ENCODE results near the gene TRIM65. TPM values are rescaled to one million over a fixed set of nuclear protein-coding genes. Genes with fewer than 3 reads are reported as not detected.
"Not testable (repeated sequence)": the region's sequence is repeated elsewhere in the genome, so short reads cannot be mapped to it uniquely, and the experiment has no call there.

The TRIM65 gene
- polyA plus RNA-seq, 4 donors: 11.5 to 14.7 (median 12.8) TPM

DNA sequence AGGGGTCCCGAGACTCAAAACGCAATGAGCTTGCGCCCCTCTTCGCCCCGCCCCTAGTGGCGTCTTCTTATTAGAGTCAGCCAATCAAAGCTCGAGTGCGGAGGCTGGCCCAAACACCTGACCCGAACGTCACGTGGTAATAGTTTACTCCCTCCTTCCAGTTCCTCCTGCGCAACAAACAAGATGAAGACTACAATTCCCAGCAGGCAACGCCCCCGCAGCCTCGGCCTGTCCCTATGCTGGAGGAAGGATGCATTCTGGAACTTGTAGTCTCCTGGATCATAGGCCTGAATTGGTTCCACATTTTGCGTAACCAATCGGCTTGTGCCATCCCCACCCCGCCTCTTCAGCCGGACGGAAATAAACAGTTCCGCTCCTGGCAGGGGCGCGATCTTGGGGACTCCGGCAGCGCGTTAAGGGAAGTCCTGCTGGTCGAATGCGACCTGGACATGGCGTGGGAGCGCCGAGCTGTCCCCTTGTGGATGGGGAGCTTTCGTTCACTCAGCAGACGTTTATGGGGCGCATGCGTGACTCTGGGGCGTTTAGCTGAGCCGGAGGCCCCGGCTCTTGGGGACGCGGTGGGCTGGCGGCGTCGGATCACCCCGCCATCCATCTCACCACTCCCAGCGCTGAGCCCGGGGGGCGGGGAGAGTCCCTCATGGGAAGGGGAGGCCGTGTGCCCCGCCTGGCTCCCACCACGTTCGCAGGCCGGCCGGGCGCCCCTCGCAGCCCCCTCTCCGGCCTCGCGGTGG, 41.3 kb downstream of the TRIM65 start, which contains the start of gene WBP2:
Gene WBP2 (minus strand): TSS at position 26 of the 752 bp plus-strand sequence. CDS start 38 bp downstream, outside the sequence.
- DNase-seq (ENCODE audit: low read depth in 4 of 4, low spot score in 3 of 4): peak; percentile 98 to 100 (median 98)

DNA sequence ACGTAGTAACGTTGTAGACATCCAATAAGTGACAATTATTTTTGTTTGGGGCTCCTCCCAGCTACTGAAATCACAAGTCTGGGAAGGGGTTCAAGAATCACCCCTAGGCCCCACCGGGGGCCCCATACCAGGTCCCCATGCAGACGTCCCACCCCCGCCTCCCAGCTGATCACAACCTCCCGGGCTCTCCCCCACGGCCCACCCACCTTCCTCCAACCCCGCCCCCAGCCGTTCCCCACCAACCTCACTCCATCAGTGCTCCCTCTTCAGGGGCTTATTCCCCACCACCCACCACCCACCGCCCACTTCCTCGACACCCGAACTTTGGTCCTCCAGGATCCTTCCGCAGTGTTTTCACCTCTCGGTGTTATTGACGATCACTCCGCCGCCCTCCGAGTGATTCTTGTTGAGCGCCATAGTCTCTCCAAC, 41.9 kb downstream of the TRIM65 start:
- no peak for DNase-seq (ENCODE audit: low read depth in 4 of 4, low spot score in 3 of 4)

DNA sequence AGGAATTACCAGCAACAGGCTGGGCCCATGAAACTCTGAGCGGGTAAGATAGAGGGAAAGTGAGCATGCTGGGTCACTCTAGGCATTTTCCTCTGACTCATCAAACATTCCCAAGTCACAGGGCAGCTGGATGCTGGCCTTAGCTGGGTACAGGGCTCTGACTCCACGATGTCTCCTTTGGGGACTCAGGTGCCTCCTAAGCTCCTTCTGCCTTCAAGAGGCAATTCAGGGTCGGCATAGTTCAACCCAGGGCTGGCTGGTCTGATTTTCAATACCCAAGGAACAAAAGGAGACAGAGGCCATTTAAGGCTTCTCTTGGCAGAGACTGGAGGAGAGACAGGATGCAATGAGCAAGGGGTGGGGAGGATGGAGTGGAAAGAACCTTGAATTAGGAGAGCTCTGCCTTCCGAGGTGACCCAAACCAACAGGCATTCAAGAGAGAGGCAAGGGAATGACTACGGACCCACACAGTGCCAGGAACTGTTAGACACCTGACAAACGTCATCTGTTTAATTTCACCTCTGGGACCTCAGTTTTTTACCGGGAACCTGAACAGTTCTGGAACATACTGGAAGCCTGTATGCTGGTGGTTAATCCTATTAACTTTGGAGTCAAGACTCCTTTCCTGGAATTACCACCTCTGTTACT, 42.5 kb downstream of the TRIM65 start:
- no peak for DNase-seq (ENCODE audit: low read depth in 4 of 4, low spot score in 3 of 4)

DNA sequence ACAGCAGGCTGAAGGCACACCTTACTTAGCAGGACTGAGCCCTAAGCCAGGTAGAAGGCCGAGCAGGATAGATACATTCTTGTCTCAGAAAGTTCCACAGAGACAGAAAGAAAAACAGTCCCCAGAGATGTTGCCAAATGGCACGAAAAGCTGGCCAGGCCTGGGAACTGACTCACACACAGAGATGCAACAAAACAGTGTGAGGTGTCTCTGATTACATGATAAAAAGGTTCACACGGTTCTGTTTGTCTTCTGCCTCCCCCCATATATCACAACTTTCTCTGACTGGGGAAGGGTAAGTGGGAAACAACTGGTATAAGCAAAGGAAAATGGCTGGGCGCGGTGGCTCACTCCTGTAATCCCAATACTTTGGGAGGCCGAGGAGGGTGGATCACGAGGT, 43.3 kb downstream of the TRIM65 start:
- DNase-seq (ENCODE audit: low read depth in 4 of 4, low spot score in 3 of 4): no peak

DNA sequence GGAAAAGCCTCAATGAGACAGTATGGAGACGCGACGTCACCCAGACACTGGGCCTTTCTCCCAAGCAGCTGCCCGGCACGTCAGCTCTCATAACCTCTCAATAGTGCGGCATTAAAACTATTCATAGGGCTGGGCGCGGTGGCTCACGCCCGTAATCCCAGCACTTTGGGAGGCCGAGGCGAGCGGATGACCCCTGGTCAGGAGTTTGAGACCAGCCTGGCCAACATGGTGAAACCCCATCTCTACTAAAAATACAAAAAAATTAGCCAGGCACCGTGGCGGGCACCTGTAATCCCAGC, 45.1 kb downstream of the TRIM65 start:
- not testable (repeated sequence) for DNase-seq (ENCODE audit: low read depth in 4 of 4, low spot score in 3 of 4)

DNA sequence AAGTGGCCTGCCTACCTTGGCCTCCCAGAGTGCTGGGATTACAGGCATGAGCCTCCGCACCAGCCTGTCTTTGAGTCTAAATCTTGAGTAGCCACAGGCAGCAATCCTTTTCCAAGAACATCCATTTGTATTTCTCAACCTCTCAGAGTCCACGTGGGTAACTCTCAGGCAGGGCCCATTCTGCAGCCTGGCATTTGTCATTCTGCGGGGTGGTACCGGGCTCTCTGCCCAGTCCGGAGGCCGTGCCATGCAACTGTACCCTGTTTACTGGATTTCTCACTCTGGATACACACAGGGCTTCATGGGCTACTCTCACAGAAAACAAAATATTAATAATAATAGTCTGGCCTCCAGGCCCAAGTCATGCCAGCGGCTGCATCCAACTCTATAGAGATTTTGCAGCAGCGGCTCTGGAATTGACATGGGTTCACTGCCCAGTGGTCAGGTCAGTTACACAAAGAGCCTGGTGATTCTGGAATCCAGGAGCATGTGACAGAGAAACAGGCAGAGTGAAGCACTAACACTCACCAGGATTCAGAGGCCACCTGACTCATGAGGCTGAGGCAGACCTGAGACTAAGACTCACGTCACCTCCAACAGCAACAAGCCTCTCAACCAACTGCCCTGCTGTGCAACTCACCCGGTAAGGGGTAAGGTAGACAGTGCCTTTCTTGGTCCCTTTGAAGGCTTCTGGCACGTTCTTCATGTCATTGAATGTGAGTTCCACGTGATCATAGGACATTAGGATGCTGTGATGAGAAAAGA, 45.6 kb downstream of the TRIM65 start:
- DNase-seq (ENCODE audit: low read depth in 4 of 4, low spot score in 3 of 4): no peak

DNA sequence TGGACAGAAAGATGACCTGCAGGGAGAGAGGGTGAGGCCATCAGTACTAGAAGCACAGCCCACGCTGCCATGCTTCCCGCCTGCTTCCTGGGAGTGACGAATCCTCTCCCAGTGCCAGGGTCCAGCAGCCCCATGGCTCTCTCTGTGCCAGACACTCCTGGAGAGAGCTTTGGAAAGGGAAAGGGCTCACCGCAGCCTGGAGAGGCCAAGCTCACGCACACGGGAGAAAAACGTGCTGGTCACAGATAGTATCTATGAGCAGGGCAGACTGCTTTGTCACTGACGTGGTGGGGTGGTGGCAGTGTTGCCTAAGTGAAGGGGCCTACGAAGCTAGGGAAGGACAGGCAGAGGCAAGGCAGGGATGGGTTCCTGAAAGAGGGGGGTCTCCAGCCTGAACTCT, 47.0 kb downstream of the TRIM65 start:
- no peak for DNase-seq (ENCODE audit: low read depth in 4 of 4, low spot score in 3 of 4)

DNA sequence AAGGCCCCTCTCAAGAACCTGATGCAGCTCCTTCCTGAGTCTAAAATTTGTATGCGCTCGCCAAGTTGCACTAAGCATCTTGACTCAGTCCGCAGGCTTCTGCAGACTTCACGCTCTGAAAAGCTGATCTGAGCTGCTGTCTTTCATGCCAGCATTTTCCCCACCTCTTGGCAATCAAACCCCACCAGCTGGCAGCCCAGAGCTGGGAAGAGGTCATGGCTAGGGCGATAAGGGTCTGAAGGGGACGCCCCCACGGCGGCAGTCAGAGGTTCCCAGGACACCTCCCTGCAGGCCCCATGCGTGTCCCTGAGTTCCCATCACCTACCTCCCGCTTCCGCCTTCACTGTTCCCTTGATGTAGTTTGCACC, 47.5 kb downstream of the TRIM65 start:
- no peak for DNase-seq (ENCODE audit: low read depth in 4 of 4, low spot score in 3 of 4)

DNA sequence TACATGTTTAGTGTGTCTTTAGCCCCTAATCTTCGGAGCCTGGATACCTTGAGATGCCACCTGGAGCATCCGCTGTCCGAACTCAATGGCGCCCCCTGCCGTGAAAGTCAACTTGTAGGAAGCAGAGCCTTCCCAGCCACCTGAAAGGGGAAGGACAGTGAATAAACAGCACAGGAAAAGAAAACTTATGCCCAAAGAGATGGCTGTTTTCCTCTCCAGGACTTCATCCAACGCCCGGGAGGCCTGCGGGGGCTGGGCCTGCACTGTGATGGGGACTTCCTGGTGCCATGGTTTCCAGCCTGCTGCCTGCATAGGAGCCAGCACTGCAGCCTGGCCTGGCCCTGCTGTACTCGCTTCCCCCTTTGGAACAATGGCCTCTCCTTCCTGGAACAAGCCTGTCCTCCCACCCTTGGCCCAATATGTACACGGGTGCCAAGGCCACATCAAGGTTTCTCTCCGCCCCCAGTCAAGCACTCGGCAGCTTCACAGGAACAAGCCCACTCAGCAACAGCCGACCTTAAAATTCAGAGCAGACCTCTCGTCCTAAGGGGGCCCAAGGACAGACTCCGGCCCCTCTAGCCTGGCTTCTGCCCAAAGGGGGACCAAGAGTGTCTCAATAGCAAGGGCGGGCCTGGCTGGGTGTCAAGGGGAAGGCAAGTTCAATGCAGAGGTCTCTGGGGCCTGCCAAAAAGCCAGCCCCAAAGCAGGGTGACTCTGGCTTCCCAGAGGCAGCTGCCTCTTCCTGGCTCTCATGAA, 48.0 kb downstream of the TRIM65 start:
- no peak for DNase-seq (ENCODE audit: low read depth in 4 of 4, low spot score in 3 of 4)

DNA sequence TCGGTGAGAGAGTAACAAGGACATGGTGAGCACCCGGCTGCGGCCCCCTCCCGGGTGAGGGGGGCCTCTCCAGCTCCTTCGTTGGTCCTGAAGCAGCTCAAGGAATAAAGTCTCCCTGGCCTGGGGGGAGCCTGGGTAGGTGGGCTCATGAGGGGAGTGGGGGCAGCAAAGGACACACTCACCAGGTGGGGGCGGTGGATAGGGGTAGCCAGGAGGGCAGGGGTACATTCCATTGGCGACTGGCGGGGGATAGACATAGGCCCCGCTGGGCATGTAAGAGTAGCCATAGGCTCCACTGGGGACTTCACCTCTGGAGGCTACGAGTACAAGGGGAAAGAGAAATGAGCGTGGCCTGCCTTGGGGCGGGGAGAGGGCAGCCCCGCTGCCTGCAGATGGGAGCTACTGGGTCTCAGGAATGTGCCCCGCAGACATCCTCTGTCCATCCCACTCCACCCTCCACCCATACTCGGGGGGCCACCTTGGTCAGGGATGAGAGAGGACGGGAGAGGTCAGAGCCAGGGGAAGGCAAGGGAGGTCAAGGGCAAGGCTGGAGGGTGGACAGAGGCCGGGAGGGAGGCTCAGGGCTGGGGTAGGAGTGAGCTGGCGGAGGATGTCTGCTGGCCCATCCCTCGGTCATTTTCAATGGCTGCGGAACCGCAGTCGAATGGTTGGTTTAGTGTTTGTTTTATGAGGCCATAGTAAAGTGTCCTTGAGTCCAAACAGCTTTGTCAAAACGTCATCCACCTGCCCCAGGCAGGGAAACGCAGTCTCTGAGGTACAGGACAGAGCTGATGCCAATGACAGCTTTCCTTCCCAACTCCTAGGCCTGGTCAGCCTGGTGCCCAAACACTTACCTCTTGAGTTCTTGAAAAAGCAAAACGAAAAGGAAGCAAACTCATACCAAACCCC, 48.9 kb downstream of the TRIM65 start:
- DNase-seq (ENCODE audit: low read depth in 4 of 4, low spot score in 3 of 4): no peak

DNA sequence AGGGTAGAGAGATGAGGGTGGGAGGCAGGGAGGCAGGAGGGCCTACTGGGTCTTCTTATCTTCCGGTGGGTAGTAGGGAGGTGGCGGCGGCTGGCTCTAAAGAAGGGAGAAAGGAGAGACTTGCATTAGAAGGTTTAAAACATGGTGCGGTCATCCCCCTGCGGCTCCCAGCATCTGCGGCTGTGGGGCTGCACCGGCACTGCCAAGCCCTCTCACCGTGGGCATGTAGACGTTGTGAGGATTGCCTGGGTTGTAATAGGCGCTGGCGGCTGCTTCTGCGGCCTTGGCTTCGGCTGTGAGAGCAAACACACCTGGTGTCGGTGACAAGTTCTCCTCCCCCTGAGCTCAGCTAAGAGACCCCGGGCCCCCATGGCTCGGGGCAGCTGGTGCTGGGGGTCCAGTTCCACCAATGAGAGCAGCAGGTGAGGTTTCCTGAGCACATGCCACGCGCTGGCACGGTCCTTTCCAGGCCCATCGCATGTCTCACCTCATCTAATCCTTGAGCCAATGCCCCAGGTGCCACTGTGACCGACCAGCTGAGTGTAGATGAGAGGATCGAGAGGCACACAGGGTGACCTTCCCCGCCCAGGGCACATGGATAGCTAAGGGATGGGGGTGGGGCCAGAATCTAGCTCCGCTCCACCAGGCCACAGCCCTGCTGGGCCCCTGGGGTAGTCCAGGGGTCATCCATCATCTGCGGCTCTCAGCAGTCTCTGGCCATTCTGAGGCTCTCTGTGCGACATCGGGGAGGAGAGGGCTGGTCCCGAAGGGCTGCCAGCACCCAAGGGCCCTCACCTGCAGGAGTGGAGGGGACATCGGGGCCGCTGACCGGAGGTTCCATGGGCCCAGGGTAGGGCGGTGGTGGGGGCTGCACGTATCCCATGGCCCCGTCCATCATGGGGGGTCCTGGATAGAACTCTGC, 49.8 kb downstream of the TRIM65 start:
- no peak for DNase-seq (ENCODE audit: low read depth in 4 of 4, low spot score in 3 of 4)

DNA sequence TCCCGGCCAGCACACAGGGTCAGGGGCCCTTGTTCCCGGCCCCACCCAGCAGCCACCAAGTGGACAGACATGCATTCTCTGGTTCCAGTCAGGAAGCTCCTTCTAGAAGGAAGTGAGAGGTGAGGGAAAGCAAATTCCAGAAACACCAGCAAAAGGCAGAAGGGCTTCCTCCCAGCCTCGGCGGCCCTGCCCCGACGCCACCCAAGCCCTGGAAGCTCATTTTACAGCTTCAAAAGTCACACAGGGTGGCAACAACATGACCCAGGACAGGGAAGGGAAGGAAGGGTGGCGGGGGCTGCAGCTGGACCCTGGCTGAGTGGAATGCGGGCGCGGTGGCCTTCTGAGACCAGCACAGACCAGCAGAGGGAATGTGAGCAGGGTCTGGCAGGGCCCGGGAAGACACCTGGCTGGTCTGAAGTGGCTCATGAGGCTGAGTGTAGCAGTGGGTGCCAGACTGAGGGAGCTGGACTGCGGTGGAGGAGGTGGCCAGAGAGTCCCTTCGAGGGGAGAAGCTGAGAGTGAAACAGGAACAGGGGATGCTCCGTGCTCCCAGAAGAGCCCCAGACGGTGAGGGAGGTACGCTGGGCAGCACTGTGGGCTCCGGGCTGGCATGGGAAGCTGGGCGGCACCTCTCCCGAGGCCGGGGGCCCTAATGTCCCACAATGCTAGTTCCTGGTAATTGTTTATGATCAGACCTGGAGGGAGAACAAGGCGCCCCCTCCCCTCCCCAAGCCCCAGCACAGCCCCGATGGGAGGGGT, 50.6 kb downstream of the TRIM65 start:
- DNase-seq (ENCODE audit: low read depth in 4 of 4, low spot score in 3 of 4): no peak

DNA sequence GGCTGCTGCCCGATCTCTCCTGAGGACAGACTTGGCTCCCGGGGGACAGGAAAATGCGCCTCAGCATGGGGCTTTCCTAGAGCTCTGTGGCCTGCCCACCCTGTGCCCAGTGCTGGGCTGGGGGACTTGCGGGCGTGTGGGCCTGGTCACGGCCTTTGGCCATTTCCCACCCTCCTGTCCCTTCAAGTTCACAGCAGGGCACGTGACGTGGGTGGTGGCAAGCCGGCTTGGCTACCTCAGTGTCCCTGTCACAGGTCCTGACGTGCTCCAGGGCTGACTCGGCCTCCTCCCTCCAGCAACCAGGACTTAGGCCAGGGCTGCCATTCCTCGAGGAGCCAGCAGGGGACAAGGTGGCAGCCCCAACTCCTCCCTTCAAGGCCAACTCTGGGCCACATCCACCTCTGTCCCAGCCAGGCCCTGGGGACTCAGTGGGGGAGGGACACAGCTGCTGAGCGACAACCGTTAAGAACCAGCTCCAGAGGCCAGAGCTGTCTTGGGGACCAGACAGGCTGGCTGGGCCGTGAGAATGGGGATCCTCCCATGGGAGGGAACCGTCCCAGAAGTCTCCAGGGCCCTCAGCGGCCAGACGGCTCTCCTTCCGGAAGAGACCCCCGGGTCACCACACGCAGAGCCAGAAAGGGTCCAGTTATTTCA, 51.6 kb downstream of the TRIM65 start:
- no peak for DNase-seq (ENCODE audit: low read depth in 4 of 4, low spot score in 3 of 4)

DNA sequence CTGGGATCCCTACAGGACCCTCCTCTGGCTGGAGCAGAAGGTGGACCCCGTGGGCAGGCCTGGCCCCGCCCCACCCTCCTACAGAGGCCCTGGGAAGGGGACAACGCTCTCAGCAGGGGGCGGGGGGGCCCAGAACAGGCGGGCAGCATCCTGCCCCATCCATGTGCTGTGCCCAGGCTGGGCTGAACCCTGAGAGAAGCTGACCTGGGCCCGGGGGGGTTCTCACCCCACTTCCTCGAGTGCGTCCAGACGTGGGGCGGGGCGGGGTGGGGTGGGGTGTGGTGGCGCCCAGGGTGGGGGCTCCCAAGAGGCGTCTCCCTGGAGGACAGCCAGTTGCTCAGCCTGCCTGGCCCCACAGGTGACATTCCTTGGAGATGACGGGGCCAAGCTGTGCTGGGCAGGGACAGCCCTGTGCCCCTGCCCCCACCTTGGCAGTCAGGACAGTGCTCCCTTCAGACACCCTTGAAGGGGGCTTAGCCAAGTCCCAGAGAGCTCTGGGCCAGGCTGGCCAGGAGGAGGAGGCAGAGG, 52.2 kb downstream of the TRIM65 start:
- DNase-seq (ENCODE audit: low read depth in 4 of 4, low spot score in 3 of 4): no peak

DNA sequence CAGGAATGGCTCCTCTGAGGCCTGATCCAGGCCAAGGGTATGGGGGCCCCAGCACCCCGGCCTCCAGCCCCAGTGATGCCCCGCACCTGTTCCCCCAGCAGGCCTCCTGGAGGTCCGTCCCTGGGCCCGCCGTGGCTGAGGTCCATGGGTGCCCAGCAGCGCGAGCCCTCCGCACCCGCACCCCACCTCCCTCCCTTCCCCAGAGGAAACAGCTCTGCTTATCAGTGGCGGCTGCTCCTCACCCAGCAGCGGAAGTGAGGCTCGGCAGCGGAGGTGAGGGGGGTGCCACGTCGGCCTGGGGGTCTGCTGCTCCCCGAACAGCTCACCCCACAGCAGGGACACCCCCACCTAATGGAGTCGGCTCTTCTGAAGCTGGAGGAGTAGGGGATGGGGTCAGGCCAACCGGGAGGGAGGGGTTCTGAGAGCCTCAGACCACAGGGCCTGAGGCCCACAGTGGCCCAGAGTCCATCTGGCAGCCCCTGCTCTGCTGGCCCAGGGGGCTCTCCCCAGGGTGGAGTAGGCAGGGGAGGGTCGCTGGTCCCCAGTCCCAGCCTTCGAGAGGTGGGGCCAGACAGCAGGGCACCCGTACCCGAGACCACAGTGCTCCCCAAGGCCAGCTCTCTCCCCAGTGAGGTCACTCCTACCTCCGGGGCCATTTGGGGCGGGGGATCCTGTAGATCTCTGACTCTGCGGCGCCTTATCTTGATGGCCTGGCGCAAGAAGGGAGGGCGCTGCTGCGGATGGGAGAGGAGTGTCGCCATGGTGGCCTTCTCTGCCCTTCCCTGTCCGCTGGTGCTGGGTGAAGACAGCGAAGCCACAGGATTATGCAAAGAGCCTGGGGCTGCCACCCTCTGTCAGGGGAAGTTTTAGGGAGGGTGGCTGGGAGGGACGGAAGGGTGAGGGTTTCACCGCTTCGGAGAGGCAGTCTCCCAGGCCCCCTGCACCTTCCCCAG, 52.9 kb downstream of the TRIM65 start, which contains the start of gene UNC13D:
Gene UNC13D (minus strand): TSS at position 828 of the 953 bp plus-strand sequence. CDS start 67 bp downstream, at position 761.
- DNase-seq (ENCODE audit: low read depth in 4 of 4, low spot score in 3 of 4): no peak

DNA sequence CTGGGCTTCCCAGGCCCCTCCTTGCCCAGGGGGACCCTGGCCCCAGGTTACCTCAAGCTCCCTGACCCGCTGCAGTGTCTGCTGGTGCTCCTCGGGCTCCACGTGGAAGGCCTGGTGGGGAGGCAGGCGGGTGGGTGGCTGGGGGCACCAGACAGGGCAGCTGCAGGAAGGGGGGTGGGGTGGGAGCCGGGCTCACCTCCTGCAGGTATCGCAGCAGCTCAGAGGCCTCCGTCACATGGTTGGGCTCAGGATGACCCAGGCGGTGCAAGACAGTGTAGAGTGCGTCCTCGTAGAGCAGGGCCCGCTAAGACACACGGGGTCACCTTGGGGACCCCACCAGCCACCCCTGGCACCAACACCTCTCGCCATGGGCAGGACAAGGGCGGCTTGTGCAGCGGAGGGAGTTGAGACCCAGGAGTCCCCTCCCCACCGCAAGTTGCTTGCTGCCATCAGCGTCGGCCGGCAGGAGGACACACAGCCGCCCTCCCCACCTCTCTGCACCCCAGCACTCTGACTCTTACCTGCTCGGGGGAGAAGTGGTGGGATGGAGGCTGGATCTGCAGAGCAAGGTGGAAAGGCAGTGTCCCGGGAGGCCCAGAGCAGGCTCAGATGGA, 53.7 kb downstream of the TRIM65 start:
- no peak for DNase-seq (ENCODE audit: low read depth in 4 of 4, low spot score in 3 of 4)

Measured in right renal pelvis (tissue), 4 donors.